Activated naive CD8-positive, alpha-beta T cell treated with anti-CD3 and anti-CD28 coated beads, Interleukin-2, amount 50 U/mL, for 24 hours (primary cell): ENCODE measurements around the gene LRIF1.
"Not testable (repeated sequence)": the region's sequence is repeated elsewhere in the genome, so short reads cannot be mapped to it uniquely, and the experiment has no call there.

ENCODE experiments used
- ATAC-seq: fragments of 150-1000 bp; cut with Tn5 transposase; one replicate; pipeline ENCODE4 v1.10.0; 2021
- DNase-seq: peaks from one replicate; pipeline ENCODE4 v3.0.0; 2021
- H3K27ac Mint-ChIP-seq: one replicate; pipeline ENCODE4 v1.8.0; 2021; ENCODE audit warnings: mild to moderate bottlenecking, mixed read lengths
- H3K27me3 Mint-ChIP-seq: one replicate; pipeline ENCODE4 v1.8.0; 2021; ENCODE audit warnings: mixed read lengths
- H3K36me3 Mint-ChIP-seq: one replicate; pipeline ENCODE4 v1.8.0; 2021; ENCODE audit warnings: low read depth, mixed read lengths
- H3K4me1 Mint-ChIP-seq: one replicate; pipeline ENCODE4 v1.8.0; 2021; ENCODE audit warnings: mixed read lengths
- H3K4me3 Mint-ChIP-seq: one replicate; pipeline ENCODE4 v1.8.0; 2021; ENCODE audit warnings: mild to moderate bottlenecking, moderate library complexity, mixed read lengths
- H3K9me3 Mint-ChIP-seq: one replicate; pipeline ENCODE4 v1.8.0; 2021; ENCODE audit warnings: mixed read lengths

Gene LRIF1

DNA sequence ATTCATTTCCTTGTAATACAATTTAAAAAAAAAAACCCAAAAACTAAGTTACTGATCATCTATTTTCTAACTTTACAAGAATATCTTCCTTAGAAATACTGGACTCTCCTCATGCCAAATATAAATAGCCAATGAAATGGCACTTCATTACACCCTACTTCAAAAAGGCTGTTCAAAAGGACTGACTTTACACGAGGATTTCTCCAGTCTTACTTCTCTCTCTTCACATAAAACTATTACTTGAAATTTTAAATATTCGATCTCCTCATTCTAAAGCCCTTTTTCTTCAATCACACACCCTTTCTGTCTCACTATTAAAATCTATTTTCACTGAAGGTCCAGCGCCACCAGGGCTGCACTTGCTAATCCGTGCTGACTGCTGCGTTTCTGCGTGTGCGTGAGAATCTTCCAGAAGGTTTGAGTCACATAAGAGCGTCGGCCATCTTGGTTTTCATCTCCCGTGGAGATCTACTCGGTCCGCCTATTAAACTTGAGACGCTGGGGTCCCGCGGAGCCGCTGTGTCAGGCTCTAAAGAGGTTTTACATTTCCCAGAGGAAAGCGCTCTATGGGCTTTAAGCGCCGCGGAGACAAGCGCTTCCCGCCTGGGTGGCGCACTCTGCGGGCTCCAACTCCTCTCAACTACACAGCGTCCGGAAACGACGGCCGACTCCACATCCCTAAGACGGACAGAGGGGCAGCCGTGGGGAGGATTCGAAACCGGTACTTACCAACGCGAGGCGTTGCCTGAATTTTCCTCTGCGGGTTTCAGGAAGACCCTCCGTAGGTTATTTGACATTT lies 631 bp downstream of the LRIF1 start:
- Mint-ChIP-seq H3K27ac (peak overlapping the region; percentile 92), H3K4me1 (peaks cover 44% of the 10 kb centered on the region), H3K27me3 (peaks cover 2% of the 10 kb centered on the region), H3K9me3 (peaks cover 59% of the 10 kb centered on the region), H3K36me3 (peaks cover 57% of the 10 kb centered on the region), H3K4me3 (peak overlapping the region; percentile 92)
- DNase-seq (peak; percentile 56), ATAC-seq (peak; percentile 31)

DNA sequence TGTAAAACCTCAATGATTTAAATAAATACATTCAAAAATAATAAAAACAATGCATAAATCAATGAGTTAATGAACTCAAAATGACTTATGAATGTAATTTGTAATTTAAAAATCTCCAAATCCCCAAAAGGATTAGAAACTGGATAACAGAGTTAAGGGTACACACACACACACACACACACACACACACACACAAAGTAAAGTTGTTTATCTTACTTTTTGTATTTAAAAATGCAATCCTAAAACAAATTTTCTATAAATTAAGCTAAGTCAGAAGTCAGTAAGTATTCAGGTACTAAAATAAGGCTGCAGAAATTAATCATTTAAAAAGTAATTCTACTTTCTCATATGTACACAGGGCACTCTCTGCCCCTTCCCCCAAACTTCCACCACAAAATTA lies 1.8 kb downstream of the LRIF1 start:
- no peaks in the 10 kb centered on the region for H3K27me3 Mint-ChIP-seq
- no peak overlapping the region for H3K27ac Mint-ChIP-seq
- no peak overlapping the region for H3K4me3 Mint-ChIP-seq
- peaks cover 55% of the 10 kb centered on the region for H3K9me3 Mint-ChIP-seq
- peaks cover 57% of the 10 kb centered on the region for H3K36me3 Mint-ChIP-seq
- no peak for DNase-seq
- peaks cover 44% of the 10 kb centered on the region for H3K4me1 Mint-ChIP-seq
- ATAC-seq = no peak

DNA sequence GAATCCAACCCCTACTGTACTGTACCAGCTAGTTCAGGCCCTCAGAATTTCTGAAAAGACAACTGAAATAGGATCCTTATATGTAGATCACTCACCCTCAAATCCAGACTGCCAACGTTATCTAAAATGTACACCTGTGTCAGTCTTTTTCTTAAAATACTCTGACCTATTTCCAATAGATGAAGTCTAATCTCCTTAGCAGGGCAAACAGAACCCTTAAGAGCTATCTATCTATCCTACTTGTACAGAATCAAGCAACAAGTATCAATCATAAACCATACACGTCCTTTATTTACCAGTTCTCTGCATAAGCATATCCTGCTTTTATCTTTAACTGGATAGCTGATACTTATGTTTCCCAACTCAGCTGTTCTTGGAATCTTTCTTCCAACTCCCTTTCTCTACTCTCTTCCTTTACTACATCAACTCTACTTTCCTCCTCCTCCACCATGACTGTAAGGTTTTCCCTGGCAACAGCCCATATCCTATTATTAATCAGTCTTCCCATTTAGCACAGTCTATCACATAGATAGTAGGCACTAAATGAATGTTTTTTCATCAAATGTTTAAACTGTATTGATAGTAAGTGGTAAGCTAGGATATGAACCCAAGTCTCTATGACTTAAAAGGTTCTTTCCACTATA lies 2.8 kb downstream of the LRIF1 start:
- H3K9me3 Mint-ChIP-seq = peaks cover 50% of the 10 kb centered on the region
- no peak for ATAC-seq

DNA sequence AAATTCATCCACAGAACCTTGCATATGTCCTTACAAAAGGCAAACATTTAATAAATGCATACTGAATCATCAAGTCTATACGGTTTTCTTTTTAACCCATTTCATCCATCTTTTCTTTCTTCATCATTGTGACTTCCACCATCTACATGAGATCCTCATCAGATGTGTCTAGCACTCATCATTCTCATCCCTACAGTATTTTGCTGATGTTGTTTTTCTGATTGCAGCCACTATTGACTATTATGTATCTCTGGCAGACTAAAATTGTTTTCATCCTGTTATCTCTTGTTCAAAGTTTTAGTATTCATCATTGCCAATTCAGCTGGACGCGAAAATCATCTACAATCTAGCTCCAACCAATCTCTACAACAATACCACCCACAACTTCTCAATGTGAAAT lies 5.9 kb downstream of the LRIF1 start:
- peaks cover 24% of the 10 kb centered on the region for H3K4me1 Mint-ChIP-seq
- ATAC-seq (no peak), DNase-seq (no peak)
- no peaks in the 10 kb centered on the region for H3K27me3 Mint-ChIP-seq
- H3K27ac Mint-ChIP-seq = no peak overlapping the region
- H3K36me3 Mint-ChIP-seq = peaks cover 48% of the 10 kb centered on the region
- no peak overlapping the region for H3K4me3 Mint-ChIP-seq
- H3K9me3 Mint-ChIP-seq = peaks cover 34% of the 10 kb centered on the region

More for the DNA sequence above, 2.8 kb downstream of the LRIF1 start:
- DNase-seq = no peak
- Mint-ChIP-seq H3K27me3 (no peaks in the 10 kb centered on the region), H3K36me3 (peaks cover 57% of the 10 kb centered on the region), H3K4me3 (no peak overlapping the region), H3K27ac (no peak overlapping the region), H3K4me1 (peaks cover 44% of the 10 kb centered on the region)

DNA sequence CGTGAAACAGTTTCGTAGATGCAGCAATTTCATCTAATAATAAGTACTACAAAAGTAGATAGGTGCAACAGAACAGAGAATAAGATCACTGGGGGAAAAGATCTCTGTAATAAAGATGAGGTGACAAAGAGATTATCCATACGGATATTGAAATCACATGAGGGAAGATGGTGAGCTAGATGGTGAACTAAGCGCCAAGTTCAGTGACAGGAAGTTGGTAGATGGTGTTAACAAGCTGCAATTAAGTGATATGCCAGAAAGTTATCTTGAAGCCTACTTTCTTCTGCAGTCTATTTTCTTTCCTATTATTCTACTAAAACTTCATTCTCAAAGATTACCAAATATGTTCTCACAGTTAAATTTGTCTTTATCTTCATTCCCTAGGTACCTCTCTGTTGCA lies 7.1 kb downstream of the LRIF1 start:
- no peaks in the 10 kb centered on the region for H3K27me3 Mint-ChIP-seq
- H3K36me3 Mint-ChIP-seq = peaks cover 50% of the 10 kb centered on the region
- no peak overlapping the region for H3K27ac Mint-ChIP-seq
- H3K9me3 Mint-ChIP-seq = peaks cover 29% of the 10 kb centered on the region
- ATAC-seq (no peak), DNase-seq (no peak)
- no peak overlapping the region for H3K4me3 Mint-ChIP-seq
- peaks cover 14% of the 10 kb centered on the region for H3K4me1 Mint-ChIP-seq

DNA sequence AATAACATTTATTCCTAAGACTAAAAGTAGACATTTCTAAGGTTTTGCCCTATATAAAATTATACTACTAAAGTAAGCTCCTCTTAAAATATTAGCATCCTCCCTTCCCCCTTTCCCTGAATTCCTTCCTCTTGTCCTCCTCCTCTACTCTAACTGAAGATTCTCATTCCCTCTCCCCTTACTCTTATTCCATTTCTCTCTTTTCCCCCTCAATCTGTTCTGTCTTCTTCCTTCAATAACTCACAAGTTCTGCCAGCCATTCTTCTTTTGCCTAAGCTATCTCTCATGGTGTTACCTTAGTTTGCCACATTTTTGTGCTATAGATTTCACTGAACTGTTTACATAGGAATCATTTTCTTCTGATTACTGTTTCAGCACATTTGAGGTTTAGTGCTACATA lies 10.7 kb downstream of the LRIF1 start:
- DNase-seq (no peak), ATAC-seq (no peak)
- peaks cover 57% of the 10 kb centered on the region for H3K36me3 Mint-ChIP-seq
- peaks cover 33% of the 10 kb centered on the region for H3K9me3 Mint-ChIP-seq
- no peak overlapping the region for H3K4me3 Mint-ChIP-seq
- H3K27ac Mint-ChIP-seq = no peak overlapping the region
- no peaks in the 10 kb centered on the region for H3K27me3 Mint-ChIP-seq
- peaks cover 6% of the 10 kb centered on the region for H3K4me1 Mint-ChIP-seq

DNA sequence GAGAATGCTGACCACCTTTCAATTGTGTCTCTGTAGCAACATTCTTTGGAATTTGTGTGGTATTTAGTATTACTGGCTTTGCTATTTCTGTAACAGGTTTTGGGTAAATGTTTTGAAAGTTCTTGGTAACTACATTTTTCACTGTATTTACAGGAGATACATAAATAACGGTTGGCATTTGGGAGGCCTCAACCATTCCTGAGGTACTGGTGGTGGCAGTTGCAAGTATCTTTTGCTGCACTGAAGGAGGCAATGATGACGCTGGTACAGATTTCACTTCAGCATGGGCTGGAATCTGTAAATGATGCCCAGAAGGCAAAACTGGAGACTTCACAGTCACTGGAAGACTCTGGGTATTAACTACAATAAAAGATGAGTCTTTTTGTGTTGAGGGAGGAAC lies 11.7 kb downstream of the LRIF1 start:
- Mint-ChIP-seq H3K4me1 (peaks cover 6% of the 10 kb centered on the region), H3K4me3 (no peak overlapping the region), H3K9me3 (peaks cover 36% of the 10 kb centered on the region), H3K36me3 (peaks cover 63% of the 10 kb centered on the region), H3K27ac (no peak overlapping the region), H3K27me3 (no peaks in the 10 kb centered on the region)
- DNase-seq (no peak), ATAC-seq (no peak)

DNA sequence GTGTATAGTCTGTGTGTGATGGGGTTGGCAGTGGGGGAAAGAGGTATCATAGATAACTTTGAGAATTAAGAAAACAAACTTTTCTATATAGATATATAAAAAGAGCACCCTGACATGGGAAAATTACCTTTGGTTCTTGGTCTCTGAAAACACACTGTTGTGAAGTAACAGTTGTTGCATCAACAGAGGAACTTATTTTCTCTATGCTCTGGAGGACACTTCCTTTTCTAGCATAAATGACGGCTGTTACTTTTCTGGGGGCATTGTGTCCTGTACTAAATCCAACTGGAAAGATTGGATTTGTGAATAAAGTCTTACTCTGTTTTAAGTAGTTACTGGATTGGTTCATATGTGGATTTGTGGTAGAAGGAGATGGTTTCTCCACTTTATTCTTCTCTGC lies 12.6 kb downstream of the LRIF1 start:
- ATAC-seq = no peak
- Mint-ChIP-seq H3K36me3 (peaks cover 70% of the 10 kb centered on the region), H3K27ac (no peak overlapping the region), H3K9me3 (peaks cover 40% of the 10 kb centered on the region), H3K4me3 (no peak overlapping the region), H3K4me1 (peaks cover 6% of the 10 kb centered on the region), H3K27me3 (no peaks in the 10 kb centered on the region)
- no peak for DNase-seq

DNA sequence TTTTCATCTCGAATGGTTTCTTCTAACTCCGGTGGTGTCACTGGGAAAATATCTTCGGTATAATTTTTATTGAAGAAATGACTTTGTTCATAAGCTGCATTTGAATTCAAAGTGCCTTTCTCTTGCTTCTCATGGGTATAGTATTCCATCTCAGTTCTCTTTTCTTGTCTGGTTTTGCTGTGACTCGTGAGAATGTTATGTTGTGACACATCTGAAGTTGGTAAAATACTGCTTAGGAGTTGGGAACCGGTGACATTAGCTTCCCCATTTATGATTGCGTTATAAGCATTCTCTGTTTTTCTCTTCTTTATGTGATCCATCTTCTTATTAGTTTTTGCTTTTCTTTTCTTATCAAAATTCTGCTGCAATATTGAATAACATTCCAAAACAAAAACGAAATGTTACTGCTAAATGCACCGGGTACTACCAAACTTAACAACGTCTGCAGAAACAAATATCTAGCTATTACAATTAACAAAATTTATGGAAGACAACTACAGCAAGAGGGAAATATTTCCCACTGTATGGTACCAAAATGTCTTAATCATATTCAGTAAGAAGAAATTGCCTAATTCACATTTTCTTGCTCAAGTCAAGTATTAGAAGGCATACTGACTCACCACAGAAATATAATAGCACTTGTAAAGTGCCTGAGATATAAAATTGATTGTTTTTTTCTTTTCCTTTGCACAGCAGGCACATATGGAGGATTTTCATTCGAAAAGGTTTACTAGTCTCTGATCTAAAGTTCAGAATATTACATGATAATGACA lies 15.5 kb downstream of the LRIF1 start:
- ATAC-seq = no peak
- Mint-ChIP-seq H3K9me3 (peaks cover 38% of the 10 kb centered on the region), H3K27me3 (no peaks in the 10 kb centered on the region), H3K4me1 (peaks cover 6% of the 10 kb centered on the region), H3K36me3 (peaks cover 67% of the 10 kb centered on the region), H3K27ac (no peak overlapping the region), H3K4me3 (no peak overlapping the region)
- no peak for DNase-seq

DNA sequence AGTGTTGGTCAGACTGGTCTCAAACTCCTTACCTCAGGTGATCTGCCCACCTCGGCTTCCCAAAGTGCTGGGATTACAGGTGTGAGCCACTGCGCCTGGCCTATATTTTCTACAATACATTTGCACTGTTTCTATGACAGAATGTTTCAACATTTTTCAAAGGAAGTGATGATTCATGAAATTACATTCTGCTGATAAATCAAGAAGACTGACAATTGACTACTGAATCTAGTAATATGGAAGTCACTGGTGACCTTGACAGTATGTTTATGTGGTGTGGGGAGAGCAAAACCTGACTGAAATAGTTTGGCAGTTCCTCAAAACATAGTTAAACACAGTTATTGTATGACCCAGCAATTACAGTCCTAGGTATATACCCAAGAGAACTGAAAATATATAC lies 18.1 kb downstream of the LRIF1 start:
- DNase-seq = no peak
- H3K4me1 Mint-ChIP-seq = peaks cover 3% of the 10 kb centered on the region

DNA sequence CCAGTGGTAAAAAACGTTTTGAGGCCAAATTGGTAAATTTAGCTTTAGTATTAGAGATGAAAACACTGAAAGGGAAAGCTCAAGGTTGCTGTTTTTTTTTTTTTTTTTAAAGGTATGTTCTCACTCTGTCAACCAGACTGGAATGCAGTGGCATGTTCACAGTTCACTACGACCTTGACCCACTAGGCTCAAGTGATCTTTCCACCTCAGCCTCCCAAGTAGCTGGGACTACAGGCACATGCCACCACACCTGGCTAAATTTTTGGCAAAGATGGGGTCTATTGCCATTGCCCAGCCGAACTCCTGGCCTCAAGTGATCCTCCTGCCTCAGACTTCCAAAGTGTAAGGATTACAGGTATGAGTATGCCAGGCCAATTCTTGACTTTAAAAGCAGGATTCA lies 18.9 kb downstream of the LRIF1 start:
- peaks cover 36% of the 10 kb centered on the region for H3K36me3 Mint-ChIP-seq
- H3K27me3 Mint-ChIP-seq = no peaks in the 10 kb centered on the region
- DNase-seq (no peak), ATAC-seq (no peak)
- H3K4me3 Mint-ChIP-seq = no peak overlapping the region
- no peak overlapping the region for H3K27ac Mint-ChIP-seq
- peaks cover 22% of the 10 kb centered on the region for H3K9me3 Mint-ChIP-seq
- H3K4me1 Mint-ChIP-seq = no peaks in the 10 kb centered on the region

More for the DNA sequence above, 18.1 kb downstream of the LRIF1 start:
- H3K27ac Mint-ChIP-seq = no peak overlapping the region
- ATAC-seq = no peak
- peaks cover 28% of the 10 kb centered on the region for H3K9me3 Mint-ChIP-seq
- no peaks in the 10 kb centered on the region for H3K27me3 Mint-ChIP-seq
- peaks cover 44% of the 10 kb centered on the region for H3K36me3 Mint-ChIP-seq
- no peak overlapping the region for H3K4me3 Mint-ChIP-seq

DNA sequence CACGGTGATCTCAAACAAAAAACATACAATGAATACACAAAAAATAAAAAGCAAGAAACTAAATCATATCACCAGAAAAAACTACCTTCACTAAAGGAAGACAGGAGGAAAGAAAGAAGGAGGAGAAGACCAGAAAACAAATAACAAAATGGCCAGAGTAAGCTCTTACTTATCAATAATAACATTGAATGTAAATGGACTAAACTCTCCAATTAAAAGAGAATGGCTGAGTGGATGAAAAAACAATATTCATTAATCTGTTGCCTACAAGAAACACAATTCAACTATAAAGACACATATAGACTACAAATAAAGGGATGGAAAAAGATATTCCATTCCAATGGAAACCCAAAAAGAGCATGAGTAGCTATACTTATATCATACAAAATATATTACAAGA lies 27.2 kb downstream of the LRIF1 start:
- Mint-ChIP-seq H3K36me3 (peaks cover 9% of the 10 kb centered on the region), H3K27me3 (no peaks in the 10 kb centered on the region), H3K4me1 (no peaks in the 10 kb centered on the region), H3K27ac (no peak overlapping the region), H3K9me3 (peaks cover 43% of the 10 kb centered on the region), H3K4me3 (no peak overlapping the region)
- DNase-seq (no peak), ATAC-seq (no peak)

DNA sequence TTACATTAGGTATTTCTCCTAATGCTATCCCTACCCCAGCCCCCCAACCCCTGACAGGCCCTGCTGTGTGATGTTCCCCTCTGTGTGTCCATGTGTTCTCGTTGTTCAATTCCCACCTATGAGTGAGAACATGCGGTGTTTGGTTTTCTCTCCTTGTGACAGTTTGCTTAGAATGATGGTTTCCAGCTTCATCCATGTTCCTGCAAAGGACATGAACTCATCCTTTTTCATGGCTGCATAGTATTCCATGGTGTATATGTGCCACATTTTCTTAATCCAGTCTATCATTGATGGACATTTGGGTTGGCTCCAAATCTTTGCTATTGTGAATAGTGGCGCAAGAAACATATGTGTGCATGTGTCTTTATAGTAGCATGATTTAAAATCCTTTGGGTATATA lies 32.6 kb downstream of the LRIF1 start:
- DNase-seq, H3K27me3 Mint-ChIP-seq, ATAC-seq, H3K36me3 Mint-ChIP-seq, H3K27ac Mint-ChIP-seq, H3K4me1 Mint-ChIP-seq, H3K4me3 Mint-ChIP-seq: not testable (repeated sequence)
- H3K9me3 Mint-ChIP-seq = peaks cover 39% of the 10 kb centered on the region

DNA sequence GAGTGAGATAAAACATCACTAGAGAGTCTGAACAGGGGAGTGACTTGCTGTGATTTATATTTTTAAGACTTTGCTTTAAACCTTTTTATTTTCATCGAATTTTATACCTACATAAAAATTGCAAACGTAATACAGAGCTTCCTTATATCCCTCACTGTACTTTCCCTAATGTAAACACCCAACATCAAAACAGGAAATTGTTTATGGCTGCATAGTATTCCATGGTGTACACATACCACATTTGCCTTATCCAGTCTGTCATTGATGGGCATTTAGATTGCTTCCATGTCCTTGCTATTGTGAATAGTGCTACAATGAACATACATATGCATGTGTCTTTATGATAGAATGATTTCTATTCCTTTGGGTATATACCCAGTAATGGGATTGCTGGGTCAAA lies 34.8 kb downstream of the LRIF1 start:
- DNase-seq (no peak), ATAC-seq (no peak)
- peaks cover 2% of the 10 kb centered on the region for H3K36me3 Mint-ChIP-seq
- no peak overlapping the region for H3K4me3 Mint-ChIP-seq
- H3K9me3 Mint-ChIP-seq = peaks cover 34% of the 10 kb centered on the region
- no peaks in the 10 kb centered on the region for H3K4me1 Mint-ChIP-seq
- no peak overlapping the region for H3K27ac Mint-ChIP-seq
- H3K27me3 Mint-ChIP-seq = no peaks in the 10 kb centered on the region

DNA sequence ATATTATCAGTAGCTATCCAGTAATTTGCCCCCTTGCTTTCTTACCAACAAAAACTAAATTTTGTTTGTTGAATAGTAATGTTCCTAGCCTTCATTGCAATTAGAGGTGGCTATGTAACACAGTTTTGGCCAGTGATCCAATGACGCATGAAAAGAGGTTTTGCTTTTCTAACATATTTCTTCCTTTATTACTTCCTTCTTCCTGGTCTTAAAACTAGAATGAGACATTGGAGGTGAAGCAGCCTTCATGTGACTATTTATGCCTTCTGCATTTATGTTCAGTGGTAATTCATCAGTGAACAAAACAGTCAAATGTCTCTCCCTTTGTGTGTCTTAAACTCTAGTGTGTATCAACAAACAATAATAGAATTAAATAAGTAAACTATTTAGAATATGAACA lies 35.5 kb downstream of the LRIF1 start:
- Mint-ChIP-seq H3K36me3 (peaks cover 2% of the 10 kb centered on the region), H3K4me1 (no peaks in the 10 kb centered on the region), H3K9me3 (peaks cover 34% of the 10 kb centered on the region), H3K27me3 (no peaks in the 10 kb centered on the region), H3K4me3 (no peak overlapping the region), H3K27ac (no peak overlapping the region)
- no peak for DNase-seq
- ATAC-seq = no peak
